Measurements from ENCODE around the gene PCK1. TPM values are rescaled to one million over a fixed set of nuclear protein-coding genes. Genes with fewer than 3 reads are reported as not detected.

The PCK1 gene
- total RNA-seq, 1 experiment from 2014 or later: not detected

DNA sequence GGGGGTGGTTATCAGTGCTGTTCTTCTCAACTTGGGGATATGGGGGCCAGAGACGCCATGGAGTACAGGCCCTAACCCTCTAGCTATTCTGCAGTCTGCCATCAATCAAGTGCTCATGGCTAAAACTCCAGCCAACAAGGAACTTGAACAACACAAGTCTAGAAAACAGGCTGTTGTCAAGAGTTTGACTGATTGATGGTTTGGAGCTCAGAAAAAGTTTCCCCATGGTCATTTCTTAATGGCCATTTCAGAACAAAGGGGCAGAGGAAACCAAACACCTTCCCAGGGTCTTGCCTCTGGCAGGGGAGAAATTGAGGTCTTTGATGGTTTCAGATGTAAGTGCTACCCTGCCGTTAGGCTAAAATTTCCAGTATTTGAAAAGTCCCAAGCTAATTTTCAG is 15.1 kb downstream of the PCK1 start:
- Histone ChIP-seq H4K20me1 (ENCODE audit: control insufficient read depth, insufficient read depth, insufficient read length) (no peaks in the 10 kb centered on the region), H3K4me1 (ENCODE audit: insufficient read depth, low read length) (no peaks in the 10 kb centered on the region; the same call in 1 of the 2 replicates), H3K4ac (ENCODE audit: low read depth, low read length) (no peak overlapping the region), H3K14ac (ENCODE audit: insufficient read depth, low read length) (no peak overlapping the region), H3K79me2 (ENCODE audit: insufficient read depth, low read length) (no peaks in the 10 kb centered on the region), H3K27me3 (ENCODE audit: insufficient read depth, low read length) (no peaks in the 10 kb centered on the region; the same call in none of the 2 replicates), H3K23me2 (ENCODE audit: insufficient read length, low read depth, low read length, poor library complexity, severe bottlenecking) (no peaks in the 10 kb centered on the region), H4K8ac (replicated peaks; ENCODE audit: insufficient read length, low read depth, low read length) (no peak overlapping the region), H2BK5ac (ENCODE audit: insufficient read length, low read length) (no peak overlapping the region), H3K9ac (ENCODE audit: extremely low read depth, insufficient read length, low read length) (no peak overlapping the region), H3K23ac (ENCODE audit: insufficient read length, low read depth, low read length) (no peak overlapping the region), H3K79me1 (ENCODE audit: insufficient read depth, low read depth, low read length, poor library complexity, severe bottlenecking) (no peaks in the 10 kb centered on the region), H3K27ac (ENCODE audit: insufficient read length, low read depth, low read length) (no peak overlapping the region), H2AK5ac (ENCODE audit: insufficient read length, low read length) (no peak overlapping the region), H3K18ac (ENCODE audit: insufficient read length, low read depth, low read length) (no peak overlapping the region), H4K91ac (ENCODE audit: insufficient read length, low read depth, low read length) (no peak overlapping the region), H3T11ph (ENCODE audit: low read length) (no peak overlapping the region), H2BK15ac (ENCODE audit: low read depth, low read length) (no peak overlapping the region), H2BK20ac (ENCODE audit: low read depth, low read length, poor library complexity, severe bottlenecking) (no peak overlapping the region), H4K5ac (ENCODE audit: insufficient read length, low read depth, low read length) (no peak overlapping the region), H3K56ac (ENCODE audit: insufficient read length, low read depth, low read length) (no peak overlapping the region), H2AFZ (ENCODE audit: low read length) (no peak overlapping the region), H2BK120ac (ENCODE audit: low read depth, low read length, poor library complexity, severe bottlenecking) (no peak overlapping the region), H3K9me3 (ENCODE audit: control insufficient read depth, low read depth, low read length) (no peaks in the 10 kb centered on the region), H2BK12ac (ENCODE audit: insufficient read length, low read depth, low read length) (no peak overlapping the region), H3K4me2 (ENCODE audit: insufficient read depth, insufficient read length, low read length) (no peak overlapping the region)
- Mint-ChIP-seq H3K27ac (no peak overlapping the region), H3K36me3 (ENCODE audit: insufficient read depth in 1 of 3, low read depth in 3 of 3) (no peaks in the 10 kb centered on the region; a peak in 1 of 7 replicates), H3K9me3 (no peaks in the 10 kb centered on the region), H3K27me3 (ENCODE audit: low read depth) (peaks cover 17% of the 10 kb centered on the region), H3K4me3 (no peak overlapping the region), H3K4me1 (peaks cover 20 to 29% of the 10 kb centered on the region in 2 experiments)
- no CpG with 5 or more reads among the region's 2 CpGs for WGBS (ENCODE audit: extremely low coverage, insufficient read length, low lambda C conversion rate)
- DNase-seq: no peak
- TF ChIP-seq, protein P1, sequence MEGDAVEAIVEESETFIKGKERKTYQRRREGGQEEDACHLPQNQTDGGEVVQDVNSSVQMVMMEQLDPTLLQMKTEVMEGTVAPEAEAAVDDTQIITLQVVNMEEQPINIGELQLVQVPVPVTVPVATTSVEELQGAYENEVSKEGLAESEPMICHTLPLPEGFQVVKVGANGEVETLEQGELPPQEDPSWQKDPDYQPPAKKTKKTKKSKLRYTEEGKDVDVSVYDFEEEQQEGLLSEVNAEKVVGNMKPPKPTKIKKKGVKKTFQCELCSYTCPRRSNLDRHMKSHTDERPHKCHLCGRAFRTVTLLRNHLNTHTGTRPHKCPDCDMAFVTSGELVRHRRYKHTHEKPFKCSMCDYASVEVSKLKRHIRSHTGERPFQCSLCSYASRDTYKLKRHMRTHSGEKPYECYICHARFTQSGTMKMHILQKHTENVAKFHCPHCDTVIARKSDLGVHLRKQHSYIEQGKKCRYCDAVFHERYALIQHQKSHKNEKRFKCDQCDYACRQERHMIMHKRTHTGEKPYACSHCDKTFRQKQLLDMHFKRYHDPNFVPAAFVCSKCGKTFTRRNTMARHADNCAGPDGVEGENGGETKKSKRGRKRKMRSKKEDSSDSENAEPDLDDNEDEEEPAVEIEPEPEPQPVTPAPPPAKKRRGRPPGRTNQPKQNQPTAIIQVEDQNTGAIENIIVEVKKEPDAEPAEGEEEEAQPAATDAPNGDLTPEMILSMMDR (conservative IDR thresholded peaks at IDR 0.05): no peak

All from H9 (cell line).